GM19193 (cell line): ENCODE measurements around the gene RFT1.

Experiments
- POLR2A ChIP-seq: IDR thresholded peaks from 4 replicates; pipeline ENCODE4 v1.6.1; 2011; ENCODE audit not compliant: insufficient read depth, insufficient read length; ENCODE audit errors: extremely low read depth

Gene RFT1

DNA sequence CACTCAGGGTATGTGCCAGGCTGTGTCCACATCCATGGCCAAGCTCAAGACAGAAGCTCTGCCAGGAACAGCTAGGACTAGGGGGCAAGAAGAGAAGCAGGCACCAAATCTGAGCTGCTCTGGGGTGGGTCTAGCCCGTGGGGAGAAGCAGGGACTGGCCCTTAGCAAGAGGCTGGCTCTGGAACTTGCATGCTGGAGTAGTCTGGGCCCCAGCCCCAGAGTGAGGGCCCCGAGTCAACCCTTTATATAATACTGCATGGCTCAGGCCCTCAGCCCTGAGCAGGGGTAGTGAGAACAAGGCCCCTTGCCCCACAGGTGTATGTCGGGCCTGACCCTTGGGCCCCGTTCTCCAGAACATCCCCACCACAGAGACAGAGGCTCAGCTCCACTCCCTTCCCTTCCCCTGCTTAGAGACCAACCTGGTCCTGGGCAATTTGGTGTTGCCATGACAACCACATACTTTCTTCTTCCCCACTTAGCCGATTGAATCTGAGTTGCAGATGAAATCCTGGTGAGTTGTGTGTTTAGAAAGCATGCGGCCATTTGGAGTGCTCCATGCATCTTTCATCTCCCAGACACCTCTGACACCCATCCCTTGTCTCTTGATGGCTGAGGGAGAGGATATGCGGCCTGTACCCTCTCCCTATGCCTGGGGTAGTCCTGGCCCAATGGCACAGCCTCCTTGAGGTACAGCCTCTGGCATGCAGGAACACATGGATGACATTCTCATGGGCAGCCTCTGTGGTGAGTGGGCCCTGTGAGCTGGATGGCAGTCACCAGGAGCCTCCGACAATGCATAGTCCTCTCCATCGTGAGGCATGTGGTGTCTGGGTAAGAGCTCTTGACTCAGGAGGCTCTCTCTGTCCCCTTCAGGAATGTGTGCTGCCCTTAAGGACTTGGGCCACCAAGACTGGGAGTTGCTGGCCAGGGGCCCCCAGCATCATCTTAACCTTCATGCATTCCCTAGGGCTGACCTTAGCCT is 55.2 kb downstream of the RFT1 start:
- no peak for TF ChIP-seq POLR2A

DNA sequence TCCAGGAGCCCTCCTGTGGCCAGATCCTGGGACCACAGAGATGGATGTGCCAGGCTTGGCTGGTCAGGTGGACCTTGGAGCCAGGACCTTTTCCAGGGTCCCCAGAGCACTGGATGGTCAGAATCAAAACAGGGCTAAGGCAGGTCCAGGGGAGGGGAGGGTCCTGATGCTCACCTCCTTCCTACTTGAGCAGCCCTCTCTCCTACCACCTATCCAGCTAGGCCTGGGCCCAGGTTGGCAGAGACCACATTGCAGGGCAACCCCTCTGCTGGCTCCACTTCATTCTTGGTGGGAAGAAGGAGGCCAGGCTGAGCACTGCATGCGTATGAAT is 55.9 kb downstream of the RFT1 start:
- TF ChIP-seq POLR2A, result no peak

DNA sequence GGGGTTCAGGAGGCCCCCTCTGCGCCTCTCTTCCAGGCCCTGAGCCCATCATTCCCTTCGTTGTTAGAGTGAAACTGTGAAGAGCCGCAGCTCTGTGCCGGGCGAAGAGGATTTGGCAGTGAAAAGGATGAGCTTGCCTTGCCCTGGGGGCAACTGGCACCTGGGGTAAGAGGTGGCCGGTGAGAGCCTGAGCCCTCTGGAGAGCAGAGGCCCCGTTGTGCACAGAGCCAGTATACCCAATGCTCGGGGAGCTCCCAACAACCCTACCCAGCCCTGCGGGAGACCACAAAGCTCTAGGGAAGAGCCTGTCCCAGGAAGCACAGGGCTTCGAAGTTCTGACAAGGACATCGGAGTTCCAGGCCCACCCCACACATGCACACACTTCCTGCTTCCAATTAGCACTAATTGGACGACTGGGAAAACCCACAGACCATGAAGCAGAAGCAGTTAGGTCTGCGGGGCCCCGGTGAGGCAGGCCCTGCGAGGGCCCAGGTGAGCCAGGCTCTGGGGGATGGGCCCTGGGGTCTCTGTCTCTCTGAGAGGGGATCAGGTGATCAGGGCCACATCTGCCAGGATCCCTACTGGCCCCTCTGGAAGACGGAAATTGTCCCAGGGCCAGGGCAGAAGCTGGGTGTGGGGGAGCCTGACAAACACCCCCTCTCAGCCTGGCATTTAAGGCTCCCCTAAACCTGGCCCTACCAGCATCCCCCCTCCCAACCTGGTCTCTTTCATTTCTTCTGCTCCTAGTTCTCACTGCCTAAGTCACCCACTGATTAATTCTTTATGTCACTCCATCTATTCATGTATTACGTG is 56.5 kb downstream of the RFT1 start:
- TF ChIP-seq POLR2A, result no peak

DNA sequence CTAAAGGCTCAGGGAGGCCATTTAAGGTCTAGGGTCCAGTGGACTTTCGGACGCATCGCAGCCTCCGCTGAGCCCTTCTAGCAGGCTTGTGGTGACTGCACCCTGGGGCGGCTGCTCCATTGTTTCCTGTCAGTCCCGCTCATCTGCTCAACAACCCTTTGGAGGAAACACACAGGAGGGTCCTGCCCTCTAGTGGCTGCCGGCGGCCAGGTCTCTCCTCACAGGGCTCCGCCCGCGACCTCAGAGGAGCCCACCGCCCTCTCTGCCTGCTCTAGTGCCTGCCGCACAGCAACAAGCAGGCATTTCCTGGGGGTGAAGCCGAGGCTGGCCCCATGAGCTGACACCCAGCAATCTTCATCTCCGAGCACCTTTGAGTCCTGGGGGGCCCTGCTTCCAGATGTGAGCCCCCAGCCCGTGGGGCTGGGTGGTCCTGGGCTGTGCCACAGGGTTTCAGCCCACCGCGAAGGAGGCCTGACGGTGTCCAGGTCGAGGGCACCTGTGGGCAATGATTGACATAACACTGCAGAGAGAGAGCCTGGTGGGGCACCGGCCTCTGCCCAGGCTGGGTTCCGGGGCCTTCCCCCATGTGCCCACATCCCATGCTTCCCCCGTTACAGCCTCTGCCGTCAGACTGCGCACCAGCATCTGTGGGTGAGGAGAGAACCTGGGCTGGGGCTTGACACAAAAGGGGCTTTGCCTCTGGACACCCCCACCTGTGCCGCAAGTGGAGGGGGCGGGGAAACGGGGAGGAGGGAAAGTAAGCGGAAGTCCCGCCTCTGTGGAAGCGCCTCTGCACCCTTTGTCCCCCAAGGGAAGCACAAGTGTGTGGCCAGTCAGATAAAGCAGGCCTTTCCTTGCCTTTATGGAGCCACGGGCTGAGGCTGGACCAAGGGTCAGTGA is 57.3 kb downstream of the RFT1 start:
- no peak for TF ChIP-seq POLR2A

DNA sequence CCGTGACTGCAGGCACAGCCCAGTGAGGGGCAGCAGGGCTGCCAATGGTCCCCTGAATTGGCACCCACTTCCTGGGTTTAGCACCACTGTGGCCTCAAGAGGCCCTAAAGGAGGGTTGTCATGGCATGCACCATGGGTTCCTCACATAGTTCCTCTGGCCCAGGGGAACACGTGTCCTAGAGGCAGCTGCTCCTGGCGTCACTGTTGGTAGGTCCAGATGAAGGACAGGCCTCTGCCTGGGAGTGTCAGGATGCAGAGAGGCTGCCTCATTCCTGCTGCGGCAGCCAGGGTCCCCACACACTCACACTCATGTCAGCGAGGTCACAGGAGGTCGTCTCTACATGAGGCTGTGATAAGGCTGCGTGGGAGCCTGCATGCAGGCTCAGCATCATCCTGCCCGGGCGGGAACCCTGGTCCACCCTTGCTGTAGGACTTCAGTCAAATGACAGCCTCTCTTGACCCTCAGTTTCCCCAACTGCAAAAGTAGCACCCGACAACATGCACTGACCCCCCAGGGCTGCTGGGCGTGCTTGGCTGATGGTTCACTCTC is 58.3 kb downstream of the RFT1 start:
- no peak for TF ChIP-seq POLR2A

DNA sequence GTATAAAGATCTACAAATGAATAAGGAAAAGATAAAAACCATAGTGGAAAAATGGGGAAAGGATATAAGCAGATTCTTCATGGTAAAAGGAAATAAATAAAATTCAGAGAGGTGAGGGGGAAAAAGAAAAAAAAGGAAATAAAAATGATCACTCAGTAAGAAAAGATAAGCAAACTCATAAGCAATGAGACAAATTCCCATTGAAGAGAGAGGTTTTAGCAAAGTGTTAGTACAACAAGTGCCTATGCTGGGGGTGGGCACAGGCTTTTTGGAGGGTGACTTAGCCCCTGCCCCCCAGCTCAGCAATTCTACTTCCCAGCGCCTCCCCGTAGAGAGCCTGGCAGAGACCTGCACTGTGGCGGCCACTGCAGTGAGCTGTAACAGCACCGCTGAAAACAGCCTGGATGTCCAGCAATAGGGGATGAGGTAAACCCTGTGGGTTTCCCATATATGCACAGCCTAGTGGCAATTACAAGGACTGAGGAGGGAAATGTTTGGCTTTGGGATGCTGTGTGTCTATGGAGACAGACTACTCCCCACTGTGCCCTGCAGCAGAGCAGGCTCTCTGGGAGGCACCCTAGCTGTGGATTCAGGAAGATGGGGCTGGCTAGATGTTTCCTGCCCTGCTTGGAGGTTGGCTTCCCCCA is 60.7 kb downstream of the RFT1 start:
- TF ChIP-seq POLR2A, result no peak

DNA sequence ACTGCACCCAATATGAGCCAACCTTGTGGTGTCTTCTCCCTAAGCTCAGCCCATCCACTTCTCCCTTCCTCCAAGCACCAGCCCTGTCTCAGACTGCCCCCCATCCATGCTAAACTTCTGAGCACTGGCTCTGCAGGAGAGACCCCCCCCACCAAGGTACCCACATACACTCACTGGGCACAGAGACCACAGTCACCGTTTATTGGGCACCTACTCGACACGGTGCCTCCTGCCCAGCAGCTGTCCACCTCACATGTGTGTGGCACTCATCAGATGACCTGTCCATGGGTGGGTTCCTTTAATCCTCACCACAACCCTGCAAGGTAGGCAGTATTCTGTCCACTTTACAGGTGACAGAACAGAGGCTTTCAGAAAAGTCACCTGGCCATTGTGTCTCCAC is 62.1 kb downstream of the RFT1 start:
- TF ChIP-seq POLR2A, result no peak

DNA sequence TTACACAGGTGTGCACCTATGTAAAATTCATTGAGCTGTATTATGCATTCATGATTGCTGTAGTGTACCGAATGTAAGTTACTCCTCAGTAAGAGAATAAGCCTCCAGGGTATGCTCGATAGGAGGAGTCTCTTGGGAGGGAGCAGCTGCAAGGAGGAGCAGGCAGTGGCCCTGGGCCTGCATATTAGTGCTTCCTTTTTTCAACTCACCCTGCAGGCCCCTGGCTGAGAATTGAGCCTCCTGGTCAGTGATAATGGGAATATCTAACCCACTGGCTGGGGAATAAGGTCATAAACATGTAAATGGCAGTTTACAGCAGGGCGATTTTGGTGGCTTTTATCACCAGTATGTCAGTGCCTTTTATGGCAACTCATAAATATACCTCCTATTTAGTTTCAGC is 62.7 kb downstream of the RFT1 start:
- no peak for TF ChIP-seq POLR2A

DNA sequence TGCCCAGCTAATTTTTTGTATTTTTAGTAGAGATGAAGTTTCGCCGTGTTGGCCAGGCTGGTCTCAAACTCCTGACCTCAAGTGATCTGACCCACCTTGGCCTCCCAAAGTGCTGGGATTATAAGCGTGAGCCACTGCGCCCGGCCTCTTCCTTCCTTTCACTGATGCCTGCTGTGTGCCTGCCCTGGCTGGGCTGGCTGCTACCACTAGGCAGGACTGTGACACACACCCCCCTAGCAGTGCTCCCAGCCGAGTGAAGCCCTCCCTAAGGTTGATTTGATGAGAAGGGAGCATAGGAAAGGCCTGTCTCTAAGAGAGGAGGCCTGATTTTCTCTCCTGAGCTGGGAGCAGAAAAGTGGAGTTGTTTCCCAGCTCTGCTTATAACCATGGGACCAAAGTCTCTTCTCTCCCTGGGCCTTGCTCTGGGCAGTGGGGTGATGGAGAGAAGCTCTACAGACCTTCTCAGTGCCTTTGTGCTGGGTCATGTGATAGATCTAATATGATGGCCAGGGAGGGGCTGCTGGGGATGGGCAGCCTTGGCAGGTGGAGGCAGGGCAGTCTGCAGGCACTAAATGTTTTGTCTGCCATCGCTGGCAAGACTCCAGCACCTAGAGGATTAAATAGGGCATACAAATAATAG is 64.3 kb downstream of the RFT1 start:
- TF ChIP-seq POLR2A, result no peak

DNA sequence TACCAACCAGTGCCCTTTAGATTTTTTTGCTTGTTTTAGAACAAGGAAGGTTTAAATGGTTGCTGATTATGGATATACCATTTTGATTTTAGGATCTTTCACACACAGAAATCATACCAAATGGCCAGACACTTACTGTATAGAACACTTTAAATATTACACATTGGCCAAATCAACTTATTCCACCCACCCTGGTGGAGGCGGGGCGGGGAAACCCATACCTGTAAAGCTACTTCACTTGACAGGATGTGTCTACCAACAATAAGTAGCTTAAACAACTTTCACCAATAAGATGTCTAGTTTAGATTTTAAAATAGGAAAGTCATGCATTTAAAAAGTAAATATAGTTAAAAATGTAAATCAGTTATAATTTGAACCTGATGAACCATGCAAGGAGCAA is 67.3 kb downstream of the RFT1 start:
- TF ChIP-seq POLR2A, result no peak

DNA sequence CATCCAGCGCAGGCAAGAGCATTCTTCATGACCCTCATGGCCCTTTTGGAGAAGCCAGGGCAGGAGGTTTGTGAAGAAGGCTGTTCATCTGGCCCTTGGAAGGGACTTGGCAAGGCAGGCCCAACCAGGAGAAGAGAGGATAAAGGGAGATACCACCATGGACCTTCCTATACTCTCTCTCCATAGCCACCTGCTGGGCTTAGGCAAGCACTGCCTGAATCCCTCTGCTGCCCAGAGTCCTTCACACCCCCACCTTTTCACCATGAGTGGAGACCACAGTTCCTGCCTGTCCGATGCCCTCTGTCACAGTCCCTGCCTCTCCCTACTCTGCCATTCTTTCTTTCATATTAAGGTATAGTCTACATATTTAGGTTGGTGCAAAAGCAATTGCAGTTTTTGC is 73.8 kb downstream of the RFT1 start:
- no peak for TF ChIP-seq POLR2A

DNA sequence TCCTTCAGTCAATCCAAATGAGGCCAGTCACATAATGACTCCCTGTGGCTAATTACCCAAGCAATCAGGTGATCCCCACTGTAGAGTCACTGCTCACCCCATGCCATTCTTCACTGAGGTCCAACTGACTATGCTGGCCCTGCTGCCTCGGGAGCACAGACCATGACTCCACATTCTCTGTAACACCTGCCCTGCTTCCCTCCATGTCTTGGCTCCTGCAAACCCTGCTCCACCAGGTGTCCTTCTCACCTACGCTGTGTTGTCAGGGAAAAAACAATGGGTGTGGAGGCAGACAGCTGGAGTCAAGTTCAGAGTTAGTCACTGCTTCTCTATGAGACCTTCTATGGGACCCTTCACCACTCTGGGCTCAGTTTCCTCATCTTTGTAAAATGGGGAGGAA is 78.3 kb downstream of the RFT1 start:
- no peak for TF ChIP-seq POLR2A

DNA sequence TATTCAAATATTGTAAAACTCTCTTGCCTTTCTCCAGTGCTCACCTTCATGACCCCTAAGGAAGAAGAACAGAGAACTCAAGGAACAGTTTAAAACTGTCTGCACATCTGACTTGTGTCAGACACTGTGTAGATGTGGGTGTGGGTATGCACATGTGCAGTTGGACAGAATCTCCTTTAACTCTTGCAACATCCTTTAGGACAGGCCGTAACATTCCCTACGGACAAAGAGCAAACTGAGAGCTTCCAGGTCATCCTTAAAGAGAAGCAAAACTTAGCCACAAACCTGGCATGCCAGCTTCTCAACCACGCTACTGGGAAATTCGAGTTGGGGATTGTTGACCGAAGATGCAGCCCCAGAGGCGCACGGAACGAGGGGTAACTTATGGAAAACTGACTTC is 80.2 kb downstream of the RFT1 start:
- TF ChIP-seq POLR2A, result no peak
